CD4-positive, alpha-beta memory T cell (primary cell): ENCODE data around the gene TOP2B. TPM values are rescaled to one million over a fixed set of nuclear protein-coding genes. Genes with fewer than 3 reads are reported as not detected.

Experiments used
- microRNA-seq: library from miRNA; unstranded; fragments of <30 nt; microRNA quantifications from one replicate; pipeline ENCODE4 v1.2.0, GENCODE V29; 2021; ENCODE audit warnings: borderline replicate concordance, borderline number of aligned reads, borderline microRNAs expressed, mixed read lengths
- polyA plus RNA-seq, 2 donors: library from polyadenylated mRNA; unstranded; fragments of 300-500 nt; fragmentation: Illumina TruSeq; gene quantifications; one replicate each; pipeline ENCODE4 v1.2.3, GENCODE V29; 2021
- total RNA-seq, 2 experiments: library from RNA; stranded (reverse); gene quantifications; one replicate each; pipeline ENCODE4 v1.2.3, GENCODE V29; 2021

TOP2B gene
- total and polyA plus RNA-seq, 4 experiments from 2014 or later: 28.9 to 175 (median 133) TPM

Small RNA genes within 50 kb of the gene (microRNA-seq; reads per million reads assigned to microRNA genes)
- not detected for gene MIR4442

Other genes with a start within 250 kb of the TOP2B start
- gene RARB, start 236.6 kb downstream of the TOP2B start, total RNA-seq: not detected
- gene RARB, start 236.6 kb downstream of the TOP2B start, polyA plus RNA-seq: under 1 TPM in 1 of 2 donors, not detected in 1; 0.07 TPM
- 10 to 100 TPM; 71.3 to 74.3 TPM for gene NGLY1, start 118.5 kb upstream of the TOP2B start, total RNA-seq
- gene NGLY1, start 118.5 kb upstream of the TOP2B start, polyA plus RNA-seq: 10 to 100 TPM; 52.0 to 58.1 TPM
- gene OXSM, start 125.2 kb upstream of the TOP2B start, total RNA-seq: 10 to 100 TPM; 13.7 to 17.5 TPM
- 10 to 100 TPM; 13.2 to 20.6 TPM for gene OXSM, start 125.2 kb upstream of the TOP2B start, polyA plus RNA-seq